Left ventricle myocardium inferior (tissue), 1 donor: ENCODE results near the gene LAMC3. TPM values are rescaled to one million over a fixed set of nuclear protein-coding genes. Genes with fewer than 3 reads are reported as not detected.

Experiments used
- DNase-seq: peaks from one replicate; pipeline ENCODE4 v3.0.0-alpha.2; 2020
- H3K27ac ChIP-seq: fragments of 200-600 bp; replicated peaks from 2 replicates; pipeline ENCODE4 v1.8.0; 2021
- H3K27me3 ChIP-seq: fragments of 200-600 bp; 2 replicates; pipeline ENCODE4 v1.8.0; 2021; ENCODE audit warnings: low read depth
- H3K36me3 ChIP-seq: fragments of 200-600 bp; 2 replicates; pipeline ENCODE4 v1.8.0; 2021
- H3K4me1 ChIP-seq: fragments of 200-600 bp; 2 replicates; pipeline ENCODE4 v1.8.0; 2021
- H3K4me3 ChIP-seq: fragments of 200-600 bp; 2 replicates; pipeline ENCODE4 v1.8.0; 2021; ENCODE audit warnings: mild to moderate bottlenecking, moderate library complexity
- H3K9me3 ChIP-seq: fragments of 200-600 bp; replicated peaks from 2 replicates; pipeline ENCODE4 v1.8.0; 2021
- intact Hi-C: fragments of 100-400 bp; cut with micrococcal nuclease; formaldehyde crosslinking; loops from one replicate; pipeline ENCODE4 v1.11.0; 2022
- total RNA-seq: library from RNA; stranded (reverse); fragmentation: NEBNext Ultra II Directional; extraction: Animal tissue kit (Norgen Biotek cat#: 25700); gene quantifications from one replicate; pipeline ENCODE4 v1.2.1, GENCODE V29; 2021
- TF ChIP-seq, protein P1 (sequence below): fragments of 200-600 bp; IDR thresholded peaks from 2 replicates; pipeline ENCODE4 v1.8.0; 2021; ENCODE audit warnings: antibody characterized with exemption, mild to moderate bottlenecking, borderline replicate concordance
- donor health status: DM: no; HTN: yes; CAD: no; lungs with severe emphysema.

The LAMC3 gene
- total RNA-seq, 1 donor from 2014 or later, result 0.66 TPM

DNA sequence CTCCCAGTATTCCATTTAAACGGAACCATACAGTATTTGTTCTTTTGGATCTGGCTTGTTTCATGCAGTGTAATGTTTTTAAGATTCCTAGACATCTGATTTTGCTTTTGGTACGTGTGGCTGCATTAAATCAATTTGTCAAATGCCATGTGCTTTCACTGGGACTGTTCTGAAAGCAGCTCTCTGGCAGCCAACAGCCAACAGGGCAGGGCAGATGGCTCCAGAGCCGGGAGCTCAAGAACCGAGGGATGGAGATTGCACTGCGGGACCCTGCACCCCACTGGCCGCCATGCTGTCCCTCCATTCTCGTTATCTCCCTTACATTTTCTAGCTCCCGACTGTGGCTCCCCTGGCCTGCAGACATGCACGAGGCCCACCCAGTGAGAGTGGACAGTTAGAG, 54.0 kb downstream of the LAMC3 start:
- no peak overlapping the region for H3K27ac ChIP-seq
- no peak for DNase-seq
- intact Hi-C loops, result no loop called here
- TF ChIP-seq, protein P1, sequence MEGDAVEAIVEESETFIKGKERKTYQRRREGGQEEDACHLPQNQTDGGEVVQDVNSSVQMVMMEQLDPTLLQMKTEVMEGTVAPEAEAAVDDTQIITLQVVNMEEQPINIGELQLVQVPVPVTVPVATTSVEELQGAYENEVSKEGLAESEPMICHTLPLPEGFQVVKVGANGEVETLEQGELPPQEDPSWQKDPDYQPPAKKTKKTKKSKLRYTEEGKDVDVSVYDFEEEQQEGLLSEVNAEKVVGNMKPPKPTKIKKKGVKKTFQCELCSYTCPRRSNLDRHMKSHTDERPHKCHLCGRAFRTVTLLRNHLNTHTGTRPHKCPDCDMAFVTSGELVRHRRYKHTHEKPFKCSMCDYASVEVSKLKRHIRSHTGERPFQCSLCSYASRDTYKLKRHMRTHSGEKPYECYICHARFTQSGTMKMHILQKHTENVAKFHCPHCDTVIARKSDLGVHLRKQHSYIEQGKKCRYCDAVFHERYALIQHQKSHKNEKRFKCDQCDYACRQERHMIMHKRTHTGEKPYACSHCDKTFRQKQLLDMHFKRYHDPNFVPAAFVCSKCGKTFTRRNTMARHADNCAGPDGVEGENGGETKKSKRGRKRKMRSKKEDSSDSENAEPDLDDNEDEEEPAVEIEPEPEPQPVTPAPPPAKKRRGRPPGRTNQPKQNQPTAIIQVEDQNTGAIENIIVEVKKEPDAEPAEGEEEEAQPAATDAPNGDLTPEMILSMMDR, result no peak
- no peaks in the 10 kb centered on the region for H3K36me3 ChIP-seq
- peaks cover 5% of the 10 kb centered on the region for H3K4me1 ChIP-seq
- H3K4me3 ChIP-seq, result no peak overlapping the region
- no peaks in the 10 kb centered on the region for H3K9me3 ChIP-seq
- H3K27me3 ChIP-seq, result no peaks in the 10 kb centered on the region

GRCh38 chr9:131065599-131065998, 56.6 kb downstream of the LAMC3 start:
- peaks cover 19% of the 10 kb centered on the region for H3K4me1 ChIP-seq
- intact Hi-C loops, result no loop called here
- TF ChIP-seq, protein P1, result no peak
- H3K4me3 ChIP-seq, result no peak overlapping the region
- no peaks in the 10 kb centered on the region for H3K27me3 ChIP-seq
- no peak overlapping the region for H3K27ac ChIP-seq
- DNase-seq, result no peak
- no peaks in the 10 kb centered on the region for H3K9me3 ChIP-seq
- H3K36me3 ChIP-seq, result no peaks in the 10 kb centered on the region

- intact Hi-C loops, result no loop called here
- Histone ChIP-seq H3K27ac (peak overlapping the region; percentile 42), H3K4me1 (peaks cover 19% of the 10 kb centered on the region), H3K4me3 (no peak overlapping the region), H3K9me3 (no peaks in the 10 kb centered on the region), H3K36me3 (no peaks in the 10 kb centered on the region), H3K27me3 (no peaks in the 10 kb centered on the region)
- TF ChIP-seq, protein P1, result no peak
- no peak for DNase-seq
These were observed 58.7 kb downstream of the LAMC3 start for GRCh38 chr9:131067625-131068024.

DNA sequence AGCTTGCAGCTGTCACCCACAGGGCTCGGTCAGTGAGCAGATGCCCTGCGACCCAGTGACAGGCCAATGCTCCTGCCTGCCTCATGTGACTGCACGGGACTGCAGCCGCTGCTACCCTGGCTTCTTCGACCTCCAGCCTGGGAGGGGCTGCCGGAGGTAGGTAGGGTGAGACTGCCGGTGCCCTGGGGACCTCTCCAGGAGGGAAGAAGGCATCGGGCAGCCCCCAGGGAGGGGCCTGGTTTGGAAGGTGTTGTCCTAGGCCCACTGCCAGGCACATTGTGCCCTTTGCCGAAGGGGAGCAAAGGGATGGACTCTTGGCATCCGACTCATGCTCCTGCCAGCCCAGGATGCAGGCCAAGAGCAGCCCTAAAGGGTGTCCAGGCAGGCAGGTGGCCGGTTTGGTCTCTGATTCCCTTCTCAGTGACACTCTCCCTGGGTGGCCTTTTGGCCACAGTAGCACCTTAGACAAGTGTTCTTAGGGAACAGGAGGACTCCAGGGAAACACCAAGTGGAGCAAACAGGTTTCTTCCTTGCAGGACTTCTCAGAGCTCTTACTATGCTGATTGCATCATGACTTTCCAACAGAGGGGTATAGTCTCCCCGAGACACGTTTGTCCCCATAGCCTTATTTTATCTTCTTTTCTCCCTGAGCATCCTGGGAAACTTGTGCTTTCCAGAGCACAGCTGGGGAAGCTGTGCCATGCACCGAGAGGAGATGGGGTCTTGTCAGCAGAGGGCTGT, 59.3 kb downstream of the LAMC3 start:
- Histone ChIP-seq H3K36me3 (no peaks in the 10 kb centered on the region), H3K9me3 (no peaks in the 10 kb centered on the region), H3K4me1 (peaks cover 19% of the 10 kb centered on the region), H3K4me3 (no peak overlapping the region), H3K27ac (peak overlapping the region; percentile 42), H3K27me3 (no peaks in the 10 kb centered on the region)
- intact Hi-C loops, result no loop called here
- TF ChIP-seq, protein P1, result no peak
- peak; percentile 46 for DNase-seq

- Histone ChIP-seq H3K27ac (no peak overlapping the region), H3K4me1 (peaks cover 19% of the 10 kb centered on the region), H3K36me3 (no peaks in the 10 kb centered on the region), H3K4me3 (no peak overlapping the region), H3K27me3 (no peaks in the 10 kb centered on the region), H3K9me3 (no peaks in the 10 kb centered on the region)
- TF ChIP-seq, protein P1, result no peak
- no peak for DNase-seq
- intact Hi-C loops, result no loop called here
These were observed 60.7 kb downstream of the LAMC3 start for GRCh38 chr9:131069699-131070098.
